Measurements from ENCODE around the gene ATMIN.

ATMIN gene

GRCh38 chr16:81066681-81067080 is 31.0 kb downstream of the ATMIN start:
- TF ChIP-seq CTCF (IDR thresholded peaks at IDR 0.05) (no peak), ZFX (IDR thresholded peaks at IDR 0.05; ENCODE audit: borderline replicate concordance) (no peak)
- no peak overlapping the region; the same call in 1 of the 2 replicates for H3K27ac ChIP-seq

DNA sequence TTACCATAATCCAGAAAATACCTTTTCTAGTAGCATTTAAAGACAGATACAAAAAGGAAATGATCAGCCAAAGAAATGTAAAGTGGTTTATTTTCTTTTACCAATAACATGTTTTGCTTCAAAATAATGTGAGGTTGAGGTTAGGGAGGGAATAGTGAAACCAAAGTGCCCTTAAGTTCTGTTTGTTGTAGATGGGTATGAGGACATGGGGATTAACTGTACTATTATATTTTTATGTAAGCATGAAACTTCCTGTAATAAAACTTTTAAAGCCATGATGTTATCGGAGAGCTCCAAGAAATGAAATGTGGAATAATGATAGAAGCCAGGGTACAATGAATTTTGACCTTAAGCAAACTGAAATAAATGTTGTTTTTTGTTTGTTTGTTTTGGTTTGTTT is 31.5 kb downstream of the ATMIN start:
- TF ChIP-seq ZFX (IDR thresholded peaks at IDR 0.05; ENCODE audit: borderline replicate concordance), result no peak
- TF ChIP-seq CTCF (IDR thresholded peaks at IDR 0.05), result no peak

DNA sequence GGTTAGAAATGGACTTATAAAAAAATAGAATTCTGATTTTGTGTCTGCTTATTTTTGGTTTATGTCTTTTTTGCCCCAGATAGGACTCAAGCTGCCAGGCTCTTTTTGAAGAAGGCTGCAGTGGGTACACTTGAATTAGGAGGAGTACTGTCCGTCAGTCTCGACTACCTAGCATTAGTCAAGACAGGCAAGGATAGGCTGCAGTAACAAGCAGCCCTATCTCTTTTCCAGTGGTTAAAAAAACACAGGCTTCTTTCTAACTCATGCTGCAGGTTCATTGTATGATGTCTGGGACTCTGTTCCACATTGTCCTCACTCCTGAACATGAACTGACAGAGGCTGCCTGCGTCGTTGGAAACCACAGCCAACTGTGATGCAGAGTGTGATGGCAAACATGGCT is 33.4 kb downstream of the ATMIN start:
- no peak for TF ChIP-seq CTCF (IDR thresholded peaks at IDR 0.05)
- TF ChIP-seq ZFX (IDR thresholded peaks at IDR 0.05; ENCODE audit: borderline replicate concordance), result no peak

More for the DNA sequence above, 31.5 kb downstream of the ATMIN start:
- no peak overlapping the region; the same call in 1 of the 2 replicates for H3K27ac ChIP-seq

DNA sequence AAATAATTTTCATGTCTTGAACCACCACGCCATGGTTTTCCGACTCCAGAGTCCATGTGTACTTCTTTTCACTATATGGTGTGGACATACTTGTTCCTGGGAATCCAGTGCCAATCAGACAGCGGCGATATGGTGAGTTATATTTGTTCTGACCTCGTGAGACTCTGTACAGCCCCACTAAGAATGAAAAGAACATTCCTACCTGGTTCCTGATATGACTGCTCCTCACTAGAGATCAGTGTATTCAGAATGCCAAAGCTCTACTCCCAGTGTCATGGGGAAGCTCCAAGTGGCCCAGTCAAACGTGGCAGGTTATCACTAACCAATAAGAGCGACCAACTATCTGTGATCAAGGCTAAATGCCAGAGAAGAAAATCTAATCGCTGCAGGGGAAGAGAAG is 35.3 kb downstream of the ATMIN start:
- H3K27ac ChIP-seq, result no peak overlapping the region
- TF ChIP-seq CTCF (IDR thresholded peaks at IDR 0.05), result no peak
- TF ChIP-seq ZFX (IDR thresholded peaks at IDR 0.05; ENCODE audit: borderline replicate concordance), result no peak

More for the DNA sequence above, 33.4 kb downstream of the ATMIN start:
- no peak overlapping the region for H3K27ac ChIP-seq

- TF ChIP-seq ZFX (IDR thresholded peaks at IDR 0.05; ENCODE audit: borderline replicate concordance), result no peak
- no peak for TF ChIP-seq CTCF (IDR thresholded peaks at IDR 0.05)
- H3K27ac ChIP-seq, result no peak overlapping the region
Observed at GRCh38 chr16:81071805-81072204, 36.2 kb downstream of the ATMIN start.

DNA sequence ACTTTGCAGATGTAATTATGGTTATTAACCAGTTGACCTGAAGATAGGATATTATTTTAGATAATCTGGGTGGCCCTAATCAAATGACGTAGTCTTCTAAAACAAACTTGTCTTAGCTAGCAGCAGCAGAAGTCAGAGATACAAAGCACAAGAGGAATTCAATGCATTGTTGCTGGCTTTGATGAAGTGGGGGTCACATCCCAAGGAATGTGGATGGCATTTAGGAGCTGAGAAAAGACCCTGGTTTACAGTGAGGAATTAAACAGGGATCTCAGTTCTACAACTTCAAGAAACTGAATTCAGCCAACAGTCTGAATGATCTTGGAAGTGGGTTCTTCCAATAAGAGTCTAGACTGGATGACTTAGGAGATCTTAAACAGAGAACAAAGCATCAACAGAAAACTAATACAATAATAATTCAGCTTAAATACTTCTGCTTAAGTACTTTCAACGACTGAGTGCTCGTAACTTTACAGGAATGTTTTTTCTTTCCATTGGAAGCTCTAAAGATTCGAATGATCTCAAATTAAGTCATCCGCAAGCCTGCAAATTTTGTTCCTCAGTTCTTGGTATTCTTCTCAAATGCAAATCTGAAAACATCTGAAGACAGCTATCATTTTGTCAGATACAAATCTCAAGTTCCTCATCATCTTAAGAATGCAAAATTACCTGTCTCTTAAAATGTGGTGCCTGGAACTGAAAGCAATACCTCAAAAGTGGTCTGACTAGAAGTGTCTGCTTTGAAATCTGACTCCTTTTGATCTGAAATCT is 38.1 kb downstream of the ATMIN start:
- TF ChIP-seq ZFX (IDR thresholded peaks at IDR 0.05; ENCODE audit: borderline replicate concordance) (no peak), CTCF (IDR thresholded peaks at IDR 0.05) (no peak)
- H3K27ac ChIP-seq, result no peak overlapping the region

DNA sequence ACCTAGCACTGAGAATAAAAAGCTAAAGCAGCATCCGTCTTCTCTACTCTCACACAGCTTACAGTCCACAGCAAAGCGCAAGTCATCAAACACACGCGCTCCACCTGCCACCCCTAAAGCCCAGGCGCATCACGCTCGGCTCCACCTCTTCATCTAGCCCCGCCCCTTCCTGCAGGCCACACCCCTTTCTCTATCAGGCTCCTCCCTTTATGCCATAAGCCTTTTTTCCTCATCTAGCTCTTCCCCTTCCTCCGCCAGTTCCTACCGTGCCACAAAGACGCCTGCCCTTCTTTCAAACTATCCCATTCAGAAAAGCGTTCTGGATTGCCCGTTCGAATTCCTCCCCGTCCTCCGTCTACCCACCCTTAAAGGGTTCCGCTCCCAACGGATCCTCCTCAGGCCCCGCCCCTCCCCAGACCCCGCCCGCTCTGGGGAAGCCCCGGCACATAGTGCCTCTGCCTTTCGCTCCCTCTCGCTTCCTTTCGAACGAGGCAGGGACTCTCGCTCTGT is 41.0 kb downstream of the ATMIN start:
- H3K27ac ChIP-seq, result peak overlapping the region; percentile 86
- TF ChIP-seq ZFX (IDR thresholded peaks at IDR 0.05; ENCODE audit: borderline replicate concordance) (no peak), CTCF (IDR thresholded peaks at IDR 0.05) (no peak)
